Measurements from ENCODE around the gene TAF1D.
A peak's percentile ranks its signal among the peaks of the same experiment; 100 is the strongest.
"Not testable (repeated sequence)": the region's sequence is repeated elsewhere in the genome, so short reads cannot be mapped to it uniquely, and the experiment has no call there.

Gene TAF1D

GRCh38 chr11:93783765-93784144 is 42.5 kb upstream of the TAF1D start:
- H3K79me1 ChIP-seq (ENCODE audit: low read length) = peaks cover 7% of the 10 kb centered on the region

GRCh38 chr11:93783362-93783761 is 42.1 kb upstream of the TAF1D start:
- H3K14ac ChIP-seq (ENCODE audit: low read length) = no peak overlapping the region

More at GRCh38 chr11:93783765-93784144, 42.5 kb upstream of the TAF1D start:
- peaks cover 14% of the 10 kb centered on the region for H3K79me2 ChIP-seq (ENCODE audit: control insufficient read depth, insufficient read depth, low read length, poor library complexity)
- H3K27ac ChIP-seq (ENCODE audit: low read depth, low read length) = no peak overlapping the region
- no peak overlapping the region for H3K9ac ChIP-seq (ENCODE audit: low read length)
- no peak overlapping the region for H4K12ac ChIP-seq (ENCODE audit: low read depth, low read length)
- no CpG with 5 or more reads among the region's 10 CpGs for WGBS (ENCODE audit: extremely low coverage, insufficient coverage, insufficient read length)
- peak overlapping the region; percentile 39 for H2AFZ ChIP-seq (ENCODE audit: insufficient read depth, low read length, poor library complexity)
- no peak for DNase-seq
- H2BK12ac ChIP-seq (ENCODE audit: low read length) = no peak overlapping the region
- H4K91ac ChIP-seq (ENCODE audit: low read depth, low read length) = peak overlapping the region; percentile 46
- H3K23ac ChIP-seq (ENCODE audit: low read length) = no peak overlapping the region
- H3K9me3 ChIP-seq (ENCODE audit: insufficient read depth, low read depth, low read length) = peaks cover 2% of the 10 kb centered on the region
- peak overlapping the region; percentile 29 for H2BK5ac ChIP-seq (ENCODE audit: low read depth, low read length, poor library complexity)
- H3K36me3 ChIP-seq (ENCODE audit: control insufficient read depth in 1 of 2, insufficient read depth in 2 of 2, low read length in 2 of 2) = peaks cover 0 to 5% of the 10 kb centered on the region in 2 experiments
- no peak overlapping the region for H3K4ac ChIP-seq (ENCODE audit: low read depth, low read length)
- no peaks in the 10 kb centered on the region for H3K27me3 ChIP-seq (ENCODE audit: insufficient read depth, low read length)
- peak overlapping the region; percentile 62 for H4K8ac ChIP-seq (ENCODE audit: low read depth, low read length)
- H2BK120ac ChIP-seq (ENCODE audit: insufficient read depth, low read length, poor library complexity) = no peak overlapping the region
- peak overlapping the region; percentile 59 for H3K4me3 ChIP-seq (ENCODE audit: low read depth, low read length)
- no peak overlapping the region for H2AK5ac ChIP-seq (ENCODE audit: low read length)
- no peak overlapping the region for H3K18ac ChIP-seq (ENCODE audit: low read length)
- H3K4me2 ChIP-seq (ENCODE audit: low read length) = peak overlapping the region; percentile 73
- peaks cover 3% of the 10 kb centered on the region in 2 experiments for H3K4me1 ChIP-seq (ENCODE audit: control insufficient read depth in 1 of 2, insufficient read depth in 2 of 2, low read length in 2 of 2)
- no peak overlapping the region for H3K14ac ChIP-seq (ENCODE audit: low read length)

GRCh38 chr11:93775289-93775688 is 34.0 kb upstream of the TAF1D start:
- Histone ChIP-seq H3K4me2 (ENCODE audit: low read length) (no peak overlapping the region), H3K4me3 (ENCODE audit: low read depth, low read length) (no peak overlapping the region), H3K36me3 (ENCODE audit: control insufficient read depth in 1 of 2, insufficient read depth in 2 of 2, low read length in 2 of 2) (no peaks in the 10 kb centered on the region), H3K4ac (ENCODE audit: low read depth, low read length) (no peak overlapping the region), H2AK5ac (ENCODE audit: low read length) (no peak overlapping the region), H4K91ac (ENCODE audit: low read depth, low read length) (no peak overlapping the region), H2BK120ac (ENCODE audit: insufficient read depth, low read length, poor library complexity) (no peak overlapping the region), H3K79me1 (ENCODE audit: low read length) (no peaks in the 10 kb centered on the region), H3K4me1 (ENCODE audit: control insufficient read depth in 1 of 2, insufficient read depth in 2 of 2, low read length in 2 of 2) (no peaks in the 10 kb centered on the region), H3K23ac (ENCODE audit: low read length) (no peak overlapping the region), H4K8ac (ENCODE audit: low read depth, low read length) (no peak overlapping the region), H2BK12ac (ENCODE audit: low read length) (no peak overlapping the region), H2BK5ac (ENCODE audit: low read depth, low read length, poor library complexity) (no peak overlapping the region), H3K79me2 (ENCODE audit: control insufficient read depth, insufficient read depth, low read length, poor library complexity) (no peaks in the 10 kb centered on the region), H3K9ac (ENCODE audit: low read length) (no peak overlapping the region), H3K9me3 (ENCODE audit: insufficient read depth, low read depth, low read length) (no peaks in the 10 kb centered on the region), H4K12ac (ENCODE audit: low read depth, low read length) (no peak overlapping the region), H3K27ac (ENCODE audit: low read depth, low read length) (no peak overlapping the region), H3K27me3 (ENCODE audit: insufficient read depth, low read length) (no peaks in the 10 kb centered on the region), H3K14ac (ENCODE audit: low read length) (no peak overlapping the region), H3K18ac (ENCODE audit: low read length) (no peak overlapping the region), H2AFZ (ENCODE audit: insufficient read depth, low read length, poor library complexity) (no peak overlapping the region)
- no CpG with 5 or more reads among the region's 2 CpGs for WGBS (ENCODE audit: extremely low coverage, insufficient coverage, insufficient read length)
- DNase-seq = no peak

More at GRCh38 chr11:93783362-93783761, 42.1 kb upstream of the TAF1D start:
- no peak overlapping the region for H4K91ac ChIP-seq (ENCODE audit: low read depth, low read length)
- peaks cover 7% of the 10 kb centered on the region for H3K79me1 ChIP-seq (ENCODE audit: low read length)
- H3K4me2 ChIP-seq (ENCODE audit: low read length) = peak overlapping the region; percentile 73
- H3K4me1 ChIP-seq (ENCODE audit: control insufficient read depth in 1 of 2, insufficient read depth in 2 of 2, low read length in 2 of 2) = peaks cover 3% of the 10 kb centered on the region in 2 experiments
- H3K27me3 ChIP-seq (ENCODE audit: insufficient read depth, low read length) = no peaks in the 10 kb centered on the region
- H4K12ac ChIP-seq (ENCODE audit: low read depth, low read length) = no peak overlapping the region
- H3K9me3 ChIP-seq (ENCODE audit: insufficient read depth, low read depth, low read length) = peaks cover 2% of the 10 kb centered on the region
- H3K18ac ChIP-seq (ENCODE audit: low read length) = no peak overlapping the region
- no peak overlapping the region for H2BK120ac ChIP-seq (ENCODE audit: insufficient read depth, low read length, poor library complexity)
- H2BK12ac ChIP-seq (ENCODE audit: low read length) = no peak overlapping the region
- peak overlapping the region; percentile 26 for H4K8ac ChIP-seq (ENCODE audit: low read depth, low read length)
- no peak overlapping the region for H3K27ac ChIP-seq (ENCODE audit: low read depth, low read length)
- no peak overlapping the region for H3K23ac ChIP-seq (ENCODE audit: low read length)
- no peak overlapping the region for H3K9ac ChIP-seq (ENCODE audit: low read length)
- H3K4me3 ChIP-seq (ENCODE audit: low read depth, low read length) = no peak overlapping the region
- no peak overlapping the region for H3K4ac ChIP-seq (ENCODE audit: low read depth, low read length)
- no peak for DNase-seq
- H2AFZ ChIP-seq (ENCODE audit: insufficient read depth, low read length, poor library complexity) = no peak overlapping the region
- WGBS (ENCODE audit: extremely low coverage, insufficient coverage, insufficient read length) = no CpG with 5 or more reads among the region's 7 CpGs
- H3K36me3 ChIP-seq (ENCODE audit: control insufficient read depth in 1 of 2, insufficient read depth in 2 of 2, low read length in 2 of 2) = peaks cover 0 to 5% of the 10 kb centered on the region in 2 experiments
- peaks cover 14% of the 10 kb centered on the region for H3K79me2 ChIP-seq (ENCODE audit: control insufficient read depth, insufficient read depth, low read length, poor library complexity)
- H2BK5ac ChIP-seq (ENCODE audit: low read depth, low read length, poor library complexity) = no peak overlapping the region
- H2AK5ac ChIP-seq (ENCODE audit: low read length) = no peak overlapping the region

- not testable (repeated sequence) for H4K8ac ChIP-seq (ENCODE audit: low read depth, low read length); H3K79me2 ChIP-seq (ENCODE audit: control insufficient read depth, insufficient read depth, low read length, poor library complexity); H2BK12ac ChIP-seq (ENCODE audit: low read length); H3K18ac ChIP-seq (ENCODE audit: low read length); H2AFZ ChIP-seq (ENCODE audit: insufficient read depth, low read length, poor library complexity); H3K36me3 ChIP-seq (ENCODE audit: control insufficient read depth in 1 of 2, insufficient read depth in 2 of 2, low read length in 2 of 2); H3K14ac ChIP-seq (ENCODE audit: low read length); H4K12ac ChIP-seq (ENCODE audit: low read depth, low read length); DNase-seq; H2AK5ac ChIP-seq (ENCODE audit: low read length); H3K4me1 ChIP-seq (ENCODE audit: control insufficient read depth in 1 of 2, insufficient read depth in 2 of 2, low read length in 2 of 2); H3K9me3 ChIP-seq (ENCODE audit: insufficient read depth, low read depth, low read length); H3K9ac ChIP-seq (ENCODE audit: low read length); H3K27me3 ChIP-seq (ENCODE audit: insufficient read depth, low read length); H3K79me1 ChIP-seq (ENCODE audit: low read length); H3K4me2 ChIP-seq (ENCODE audit: low read length); H3K27ac ChIP-seq (ENCODE audit: low read depth, low read length); H3K4ac ChIP-seq (ENCODE audit: low read depth, low read length); H2BK120ac ChIP-seq (ENCODE audit: insufficient read depth, low read length, poor library complexity); H3K23ac ChIP-seq (ENCODE audit: low read length); H2BK5ac ChIP-seq (ENCODE audit: low read depth, low read length, poor library complexity); H3K4me3 ChIP-seq (ENCODE audit: low read depth, low read length); H4K91ac ChIP-seq (ENCODE audit: low read depth, low read length)
- whole genome bisulfite sequencing (ENCODE audit: extremely low coverage, insufficient coverage, insufficient read length) = no CpG with 5 or more reads among the region's 3 CpGs
These were observed 33.3 kb upstream of the TAF1D start for GRCh38 chr11:93774560-93774959.
